Activated naive CD4-positive, alpha-beta T cell (primary cell): ENCODE data around the gene CDC42BPA.

Experiments used
- DNase-seq, 4 experiments: peaks; one replicate each; lab custom pipeline; 2025; lab: John Stamatoyannopoulos, UW

The CDC42BPA gene

GRCh38 chr1:226978432-226979114 lies 339.7 kb downstream of the CDC42BPA start:
- DNase-seq = no peak

DNA sequence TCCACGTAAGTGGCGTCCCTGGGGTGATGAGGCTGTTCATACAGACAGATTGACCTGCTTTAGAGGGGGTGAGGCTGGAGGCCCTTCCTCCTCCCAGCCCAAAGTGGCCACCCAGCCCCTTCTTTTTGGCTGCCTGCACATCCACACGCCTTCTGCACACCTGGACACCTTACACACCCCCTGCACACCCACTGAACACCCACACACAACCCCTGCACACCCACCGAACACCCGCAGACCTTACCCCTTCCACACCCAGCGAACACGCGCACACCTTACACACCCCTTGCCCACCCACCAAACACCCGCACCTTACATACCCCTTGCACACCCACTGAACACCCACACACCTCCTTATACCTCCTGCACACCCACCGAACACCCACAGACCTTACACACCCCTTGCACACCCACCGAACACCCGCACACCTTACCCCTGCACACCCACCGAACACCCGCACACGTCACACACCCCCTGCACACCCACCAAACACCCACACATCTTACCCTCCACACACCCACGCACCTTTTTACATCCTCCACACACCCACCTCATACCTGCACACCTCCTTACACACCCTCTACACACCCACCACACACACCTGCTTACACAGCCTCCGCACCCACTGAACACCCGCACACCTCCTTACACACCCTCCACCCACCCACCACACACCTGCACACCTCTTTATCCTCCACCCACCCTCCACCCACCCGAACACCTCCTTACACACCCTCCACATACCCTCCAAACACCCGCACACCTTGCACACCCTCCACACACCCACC lies 340.5 kb downstream of the CDC42BPA start:
- no peak for DNase-seq

DNA sequence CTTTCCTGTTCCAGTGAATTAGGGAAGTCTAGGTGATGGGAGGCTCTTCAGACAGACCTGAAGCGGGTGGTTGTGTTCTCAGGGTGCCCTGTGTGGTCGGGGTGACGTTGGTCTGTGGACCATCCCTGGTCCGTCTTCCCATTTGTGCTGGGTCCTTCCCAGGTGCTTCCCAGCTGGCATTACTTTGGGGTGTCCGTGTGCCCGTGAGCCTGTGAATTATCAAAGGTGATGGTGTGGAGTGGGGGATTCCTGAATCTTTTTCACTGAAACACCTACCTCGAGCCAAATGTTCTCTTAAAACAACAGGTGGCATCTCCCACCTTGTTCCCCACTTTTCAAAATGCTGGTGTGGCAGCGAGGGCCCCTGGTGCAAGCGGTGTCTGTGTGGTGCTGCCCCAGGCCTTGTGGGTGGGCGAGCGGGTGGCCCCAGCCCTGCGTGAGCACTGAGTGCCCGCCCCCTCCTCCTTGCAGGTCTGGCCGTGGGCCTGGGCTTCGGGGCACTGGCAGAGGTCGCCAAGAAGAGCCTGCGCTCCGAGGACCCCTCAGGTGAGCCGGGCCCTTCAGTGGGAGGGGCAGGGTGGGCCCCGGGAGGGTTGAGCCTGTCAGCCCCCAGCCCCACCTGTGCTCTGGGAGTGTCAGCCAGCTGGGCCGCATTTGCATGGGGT lies 341.2 kb downstream of the CDC42BPA start:
- DNase-seq = no peak

GRCh38 chr1:226976276-226976977 lies 341.9 kb downstream of the CDC42BPA start:
- no peak for DNase-seq

GRCh38 chr1:226975259-226976250 lies 342.7 kb downstream of the CDC42BPA start:
- DNase-seq = no peak

- DNase-seq = no peak
These were observed 343.6 kb downstream of the CDC42BPA start for GRCh38 chr1:226974544-226975258.

DNA sequence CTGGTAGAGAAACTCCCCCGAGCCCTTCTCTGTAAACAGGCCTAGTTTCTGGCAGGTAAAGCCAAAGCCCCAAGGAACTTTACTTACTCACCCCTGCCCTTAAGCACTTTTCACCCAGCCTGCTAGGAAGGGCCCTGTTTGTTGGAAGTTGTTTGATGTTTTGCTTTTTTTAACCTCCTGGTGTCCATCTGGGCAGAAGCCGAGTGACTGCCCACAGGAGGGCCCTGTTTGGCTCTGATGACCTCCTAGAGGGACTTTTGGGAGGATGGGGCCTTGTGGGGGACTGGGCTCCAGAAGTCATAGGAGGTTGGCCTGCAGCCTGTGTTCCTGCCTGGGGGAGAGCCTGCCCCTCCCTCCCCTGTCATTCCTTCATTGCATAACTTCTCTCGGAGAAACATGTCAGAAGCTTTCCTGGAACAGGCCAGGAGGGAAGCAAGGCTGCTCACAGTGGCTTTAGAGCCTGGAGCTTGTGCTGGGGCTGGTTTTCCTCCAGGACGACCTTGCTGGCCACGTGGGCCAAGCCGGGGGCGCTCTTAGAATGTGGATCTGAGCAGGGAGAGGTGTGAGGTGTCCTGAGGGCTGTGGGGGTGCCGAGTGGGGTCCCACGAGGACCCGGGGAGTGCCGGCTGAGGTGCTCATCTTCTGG lies 344.3 kb downstream of the CDC42BPA start:
- DNase-seq = no peak

- no peak for DNase-seq
These were observed 344.9 kb downstream of the CDC42BPA start for GRCh38 chr1:226973371-226973897.

DNA sequence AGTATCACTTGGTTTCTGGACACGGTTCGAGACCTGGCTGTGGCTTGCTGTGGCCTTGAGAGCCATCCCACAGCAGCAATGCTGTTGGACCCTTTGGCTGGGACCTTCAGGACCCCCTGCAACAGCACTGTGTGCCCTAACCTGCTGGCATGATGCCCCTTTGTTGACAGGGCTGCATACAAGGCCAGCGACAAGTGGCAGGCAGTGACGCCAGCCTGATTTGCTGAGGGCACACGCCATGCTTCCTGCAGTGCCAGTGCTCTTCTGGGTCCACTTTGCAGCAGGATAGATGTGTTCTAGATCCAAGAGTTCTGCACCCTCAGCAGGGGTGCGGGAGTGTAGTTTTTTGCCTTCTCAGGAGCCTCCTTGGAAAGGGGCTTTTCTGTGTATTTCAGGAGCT lies 345.4 kb downstream of the CDC42BPA start:
- DNase-seq = no peak

- DNase-seq = no peak
These were observed 346.5 kb downstream of the CDC42BPA start for GRCh38 chr1:226971765-226972164.

- no peak for DNase-seq
These were observed 350.6 kb downstream of the CDC42BPA start for GRCh38 chr1:226967665-226968064.

DNA sequence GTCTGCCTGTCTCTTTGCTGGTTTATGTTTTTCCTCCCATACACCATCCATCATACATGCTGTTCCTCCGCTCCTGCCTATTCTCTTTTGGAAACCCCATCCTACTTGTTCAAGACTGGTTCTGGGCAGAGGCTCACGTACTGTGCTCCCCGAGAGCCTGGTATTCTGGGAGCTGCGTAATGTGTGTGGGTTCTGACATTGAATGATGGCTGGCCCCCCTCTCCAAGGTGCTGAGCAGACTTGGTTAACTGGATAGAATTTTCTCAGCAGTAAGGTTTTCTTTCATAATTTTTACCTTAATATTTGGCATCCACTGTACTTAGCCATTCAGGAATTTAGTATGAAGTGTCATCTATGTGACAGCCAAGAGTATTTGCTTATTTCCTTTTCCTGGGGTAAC lies 351.6 kb downstream of the CDC42BPA start:
- no peak for DNase-seq

GRCh38 chr1:226965581-226966440 lies 352.5 kb downstream of the CDC42BPA start:
- DNase-seq = no peak

DNA sequence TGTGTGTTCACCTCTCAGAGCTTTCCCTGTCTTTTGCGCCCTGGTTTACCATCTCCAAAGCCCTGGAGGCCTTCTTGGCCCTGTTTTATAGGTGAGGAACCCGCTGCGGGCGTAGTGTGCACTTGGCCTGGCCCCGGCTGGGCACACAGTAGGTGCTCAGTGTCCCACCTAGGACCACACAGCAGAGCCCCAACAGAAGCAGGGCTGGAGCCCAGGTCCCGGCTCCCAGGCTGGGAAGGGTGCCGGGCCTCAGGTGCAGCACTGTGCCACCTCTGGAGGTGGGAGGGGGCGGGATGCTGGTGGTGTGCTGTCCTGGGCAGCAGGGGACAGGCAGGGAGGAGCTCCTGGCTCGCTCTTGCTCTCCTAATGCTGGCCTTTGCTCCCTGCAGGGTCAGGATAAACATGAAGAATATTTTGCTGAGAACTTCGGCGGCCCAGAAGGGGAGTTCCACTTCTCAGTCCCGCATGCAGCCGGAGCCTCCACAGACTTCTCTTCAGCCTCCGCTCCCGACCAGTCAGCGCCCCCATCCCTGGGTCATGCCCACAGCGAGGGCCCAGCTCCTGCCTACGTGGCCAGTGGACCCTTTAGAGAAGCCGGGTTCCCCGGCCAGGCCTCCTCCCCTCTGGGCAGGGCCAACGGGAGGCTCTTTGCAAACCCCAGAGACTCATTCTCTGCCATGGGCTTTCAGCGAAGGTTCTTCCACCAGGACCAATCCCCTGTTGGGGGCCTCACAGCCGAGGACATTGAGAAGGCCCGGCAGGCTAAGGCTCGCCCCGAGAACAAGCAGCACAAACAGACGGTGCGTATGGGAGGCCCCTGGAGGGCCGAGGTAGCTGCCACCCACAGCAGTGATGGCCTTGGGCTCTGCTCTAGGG lies 353.4 kb downstream of the CDC42BPA start:
- DNase-seq = no peak

GRCh38 chr1:226964068-226964425 lies 354.2 kb downstream of the CDC42BPA start:
- no peak for DNase-seq

- no peak for DNase-seq
These were observed 355.6 kb downstream of the CDC42BPA start for GRCh38 chr1:226962421-226963391.
